ENCODE results near the gene C12orf42.

The C12orf42 gene

DNA sequence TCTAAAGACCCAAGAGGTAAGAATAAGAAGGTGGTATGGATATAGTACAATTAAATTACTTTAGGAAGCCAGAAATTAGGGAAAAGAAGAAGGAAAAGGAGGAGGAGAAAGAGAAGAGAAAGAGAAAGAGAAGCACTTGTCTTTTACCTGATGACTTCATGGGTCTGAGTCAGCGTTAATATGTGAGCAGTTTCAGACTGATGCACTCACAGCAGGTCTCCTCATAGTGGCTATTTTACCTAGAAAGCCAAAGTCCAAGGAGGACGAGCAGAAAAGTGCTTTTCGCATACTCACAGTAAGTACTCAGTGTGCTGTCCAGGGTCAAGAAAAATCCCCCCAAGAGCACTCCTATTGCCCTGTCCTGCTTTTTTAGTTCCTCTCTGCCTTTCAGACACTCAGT lies 222.1 kb downstream of the C12orf42 start:
- in situ Hi-C loops (cut with HindIII; ENCODE audit: low sequenced_read_pairs), result no loop called here

DNA sequence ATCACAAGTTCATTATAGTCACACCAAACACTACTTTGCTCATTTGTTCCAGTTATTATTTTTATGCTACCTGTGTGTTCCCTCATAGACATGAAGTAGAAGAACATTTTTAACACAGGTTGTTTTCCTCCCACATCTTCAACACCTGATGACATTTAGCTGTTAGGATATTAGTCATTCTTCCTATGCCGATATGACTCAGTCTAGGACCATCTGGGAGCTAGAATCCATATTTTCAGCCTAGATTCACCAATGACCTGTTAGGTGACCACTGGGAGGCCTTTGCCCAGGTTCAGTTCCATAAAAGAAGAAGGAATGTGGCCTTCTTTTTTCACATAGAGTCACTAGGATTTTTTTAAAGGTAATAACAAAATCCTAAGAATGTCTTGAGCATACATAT lies 222.8 kb downstream of the C12orf42 start:
- in situ Hi-C loops (cut with HindIII; ENCODE audit: low sequenced_read_pairs), result no loop called here

DNA sequence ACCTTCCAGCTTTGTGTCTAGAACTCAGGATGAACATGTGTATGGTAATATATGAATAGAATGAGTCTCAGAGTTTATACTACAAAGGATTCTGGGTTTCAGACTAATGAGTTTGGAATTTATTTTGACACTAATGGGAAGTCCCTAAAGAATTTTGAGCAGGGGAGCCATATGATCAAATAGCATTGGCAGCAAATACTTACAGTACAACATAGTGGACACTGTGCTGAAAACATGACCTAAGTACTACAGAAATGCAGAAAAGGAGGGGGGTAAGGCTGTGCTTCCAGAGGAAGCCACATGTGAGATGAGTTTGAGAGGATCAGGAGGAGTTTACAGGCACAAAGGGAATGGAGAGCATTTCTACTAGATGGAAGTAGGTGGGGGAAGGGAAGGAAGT lies 225.8 kb downstream of the C12orf42 start:
- in situ Hi-C loops (cut with HindIII; ENCODE audit: low sequenced_read_pairs), result no loop called here

DNA sequence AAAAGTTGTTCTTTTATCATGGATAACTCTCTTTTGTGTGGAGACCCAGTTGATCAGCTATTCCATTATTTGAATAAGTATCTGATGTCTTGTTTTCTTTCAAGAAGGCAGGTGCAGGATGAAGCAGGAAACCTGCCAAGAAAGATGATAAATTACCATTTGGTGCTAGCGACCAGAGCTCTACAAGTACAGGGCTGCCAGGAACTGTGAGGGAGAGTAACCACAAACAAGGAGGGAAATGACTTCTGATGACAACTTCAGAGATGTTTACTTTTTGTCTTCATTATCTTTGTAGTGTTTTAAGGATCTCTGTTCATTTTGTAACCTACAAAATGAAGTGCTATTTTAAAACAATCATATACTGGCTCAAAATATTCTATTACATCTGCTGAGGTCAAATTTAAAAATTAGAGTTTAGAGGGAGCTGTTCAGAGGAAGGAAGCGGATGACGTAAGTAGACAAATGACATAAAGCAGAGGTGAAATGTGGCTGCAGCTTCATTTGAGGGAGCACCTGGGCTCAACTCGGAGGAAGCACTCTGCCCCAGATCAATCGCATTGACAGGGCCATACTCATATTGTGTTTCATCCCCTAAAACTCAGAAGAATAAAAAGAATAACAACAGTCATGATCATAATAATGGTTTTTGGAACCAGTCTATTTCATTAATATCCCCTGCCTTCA lies 226.8 kb downstream of the C12orf42 start:
- in situ Hi-C loops (cut with HindIII; ENCODE audit: low sequenced_read_pairs), result no loop called here

DNA sequence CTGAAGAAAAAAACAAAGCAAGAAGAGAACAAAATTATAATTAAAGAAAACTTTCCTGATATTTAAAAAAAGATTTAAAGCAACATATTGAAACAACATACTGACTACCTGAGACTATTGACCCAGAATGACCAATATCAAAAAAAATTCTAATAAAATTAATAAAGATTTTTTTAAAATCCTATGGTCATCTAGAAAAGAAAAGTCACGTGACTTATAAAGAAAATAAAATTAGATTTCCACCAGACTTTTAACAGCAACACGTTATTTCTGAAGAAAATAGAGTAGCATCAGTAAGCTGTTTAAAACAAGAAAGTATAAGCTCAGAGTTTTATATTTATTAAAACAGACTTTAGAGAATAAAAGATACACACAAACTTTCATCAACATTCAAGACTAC lies 238.0 kb downstream of the C12orf42 start:
- in situ Hi-C loops (cut with HindIII; ENCODE audit: low sequenced_read_pairs), result no loop called here
